Measurements from ENCODE around the gene PILRB. TPM values are rescaled to one million over a fixed set of nuclear protein-coding genes. Genes with fewer than 3 reads are reported as not detected.
"Not testable (repeated sequence)": the region's sequence is repeated elsewhere in the genome, so short reads cannot be mapped to it uniquely, and the experiment has no call there.

PILRB gene
- 10 to 100 TPM; 56.4 to 67.6 TPM for total RNA-seq
- 51.5 TPM for polyA plus RNA-seq (2013, experiment 1 of 2)
- 61.5 TPM for polyA plus RNA-seq (2013, experiment 2 of 2)
- total RNA-seq = 5.5 to 40.0 (median 17.1) reads per million in 172 experiments

DNA sequence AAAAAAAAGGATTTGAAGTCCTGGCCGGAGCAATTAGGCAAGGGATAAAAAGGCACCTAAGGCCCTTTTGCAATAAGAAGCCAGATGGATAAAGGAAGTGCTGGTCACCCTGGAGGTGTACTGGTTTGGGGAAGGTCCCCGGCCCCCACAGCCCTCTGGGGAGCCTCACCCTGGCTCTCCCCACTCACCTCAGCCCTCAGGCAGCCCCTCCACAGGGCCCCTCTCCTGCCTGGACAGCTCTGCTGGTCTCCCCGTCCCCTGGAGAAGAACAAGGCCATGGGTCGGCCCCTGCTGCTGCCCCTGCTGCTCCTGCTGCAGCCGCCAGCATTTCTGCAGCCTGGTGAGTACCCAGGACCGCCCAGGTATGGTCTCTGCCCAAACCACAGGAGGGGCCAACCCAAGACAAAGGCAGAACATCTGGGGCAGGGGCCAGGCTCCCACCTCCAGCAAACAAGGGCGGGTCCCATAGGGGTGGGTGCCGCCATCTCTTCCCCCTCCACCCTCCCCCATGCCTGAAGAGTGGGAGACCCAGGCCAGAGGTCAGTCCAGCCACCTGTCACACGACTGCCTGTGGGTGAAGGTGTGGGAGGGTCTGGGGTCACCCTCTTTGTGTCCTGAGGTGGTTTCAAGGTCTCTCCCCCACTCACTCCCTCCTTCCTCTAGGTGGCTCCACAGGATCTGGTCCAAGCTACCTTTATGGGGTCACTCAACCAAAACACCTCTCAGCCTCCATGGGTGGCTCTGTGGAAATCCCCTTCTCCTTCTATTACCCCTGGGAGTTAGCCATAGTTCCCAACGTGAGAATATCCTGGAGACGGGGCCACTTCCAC is at the start of gene PILRB:
TSS of gene PILRB (plus strand) at position 91 of the 830 bp plus-strand sequence. CDS start at position 277, 186 bp downstream.
- Histone ChIP-seq H3K4me1 (ENCODE audit: insufficient read depth, low read length) (peaks cover 13% of the 10 kb centered on the region), H3K27me3 (ENCODE audit: control insufficient read depth in 1 of 2, insufficient read depth in 2 of 2, low read length in 2 of 2) (no peaks in the 10 kb centered on the region), H3K4me3 (ENCODE audit: low read length) (no peak within 1 kb of the TSS), H3K9me3 (ENCODE audit: control insufficient read depth in 1 of 2, insufficient read depth in 1 of 2, low read length in 2 of 2) (no peaks in the 10 kb centered on the region), H3K36me3 (ENCODE audit: insufficient read depth, low read length) (peaks cover 87% of the 10 kb centered on the region), H3K27ac (ENCODE audit: low read depth in 1 of 2, low read length in 2 of 2) (no peak within 1 kb of the TSS)
- H3K9me3 Mint-ChIP-seq = no peaks in the 10 kb centered on the region
- DNase-seq (no peak), ATAC-seq (ENCODE audit: poor library complexity) (no peak)
- CTCF ChIA-PET = no interaction called here
- H3K27me3 Mint-ChIP-seq = no peaks in the 10 kb centered on the region
- peak within 1 kb of the TSS; percentile 7 for H3K27ac Mint-ChIP-seq
- intact Hi-C loops (cut with DNase I, micrococcal nuclease) = no loop called here
- TF ChIP-seq, protein P1, sequence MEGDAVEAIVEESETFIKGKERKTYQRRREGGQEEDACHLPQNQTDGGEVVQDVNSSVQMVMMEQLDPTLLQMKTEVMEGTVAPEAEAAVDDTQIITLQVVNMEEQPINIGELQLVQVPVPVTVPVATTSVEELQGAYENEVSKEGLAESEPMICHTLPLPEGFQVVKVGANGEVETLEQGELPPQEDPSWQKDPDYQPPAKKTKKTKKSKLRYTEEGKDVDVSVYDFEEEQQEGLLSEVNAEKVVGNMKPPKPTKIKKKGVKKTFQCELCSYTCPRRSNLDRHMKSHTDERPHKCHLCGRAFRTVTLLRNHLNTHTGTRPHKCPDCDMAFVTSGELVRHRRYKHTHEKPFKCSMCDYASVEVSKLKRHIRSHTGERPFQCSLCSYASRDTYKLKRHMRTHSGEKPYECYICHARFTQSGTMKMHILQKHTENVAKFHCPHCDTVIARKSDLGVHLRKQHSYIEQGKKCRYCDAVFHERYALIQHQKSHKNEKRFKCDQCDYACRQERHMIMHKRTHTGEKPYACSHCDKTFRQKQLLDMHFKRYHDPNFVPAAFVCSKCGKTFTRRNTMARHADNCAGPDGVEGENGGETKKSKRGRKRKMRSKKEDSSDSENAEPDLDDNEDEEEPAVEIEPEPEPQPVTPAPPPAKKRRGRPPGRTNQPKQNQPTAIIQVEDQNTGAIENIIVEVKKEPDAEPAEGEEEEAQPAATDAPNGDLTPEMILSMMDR (IDR thresholded peaks at IDR 0.05) = no peak
- H3K4me3 Mint-ChIP-seq = peak within 1 kb of the TSS; percentile 11
- peaks cover 80% of the 10 kb centered on the region for H3K36me3 Mint-ChIP-seq (ENCODE audit: low read depth)
- no peaks in the 10 kb centered on the region for H3K4me1 Mint-ChIP-seq (ENCODE audit: low read depth)
- POLR2A ChIA-PET = no interaction called here

DNA sequence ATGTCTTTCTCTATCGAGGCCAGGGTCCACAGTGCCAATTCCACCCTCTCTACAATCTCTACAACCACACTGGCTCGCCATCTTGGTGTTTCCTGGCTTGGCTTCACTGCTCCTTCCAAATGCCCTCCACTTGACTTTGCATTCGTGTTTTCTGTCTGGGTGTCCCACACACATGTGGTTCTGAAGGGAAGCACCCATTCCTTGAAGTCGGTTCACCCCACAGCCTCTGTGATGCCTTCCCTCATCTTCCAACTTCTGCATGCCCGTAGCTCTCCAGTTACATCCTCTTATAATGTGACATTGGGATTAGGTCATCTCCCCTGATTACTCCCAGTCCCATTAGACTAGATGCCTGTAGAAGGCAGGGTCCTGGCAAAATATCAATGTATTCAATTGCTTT is 39.6 kb upstream of the PILRB start:
- H3K27me3 Mint-ChIP-seq; H3K27me3 ChIP-seq (ENCODE audit: control insufficient read depth in 1 of 2, insufficient read depth in 2 of 2, low read length in 2 of 2); POLR2A ChIA-PET; CTCF ChIA-PET; H3K4me1 Mint-ChIP-seq (ENCODE audit: low read depth); intact Hi-C loops (cut with DNase I, micrococcal nuclease); H3K9me3 Mint-ChIP-seq; H3K27ac ChIP-seq (ENCODE audit: low read depth in 1 of 2, low read length in 2 of 2); H3K9me3 ChIP-seq (ENCODE audit: control insufficient read depth in 1 of 2, insufficient read depth in 1 of 2, low read length in 2 of 2); H3K4me3 ChIP-seq (ENCODE audit: low read length); H3K36me3 ChIP-seq (ENCODE audit: insufficient read depth, low read length); DNase-seq; ATAC-seq (ENCODE audit: poor library complexity): not testable (repeated sequence)
- H3K4me1 ChIP-seq (ENCODE audit: insufficient read depth, low read length) = peaks cover 13% of the 10 kb centered on the region
- H3K36me3 Mint-ChIP-seq (ENCODE audit: low read depth) = peaks cover 22% of the 10 kb centered on the region
- peak overlapping the region; percentile 74 for H3K4me3 Mint-ChIP-seq
- peak overlapping the region; percentile 78 for H3K27ac Mint-ChIP-seq

DNA sequence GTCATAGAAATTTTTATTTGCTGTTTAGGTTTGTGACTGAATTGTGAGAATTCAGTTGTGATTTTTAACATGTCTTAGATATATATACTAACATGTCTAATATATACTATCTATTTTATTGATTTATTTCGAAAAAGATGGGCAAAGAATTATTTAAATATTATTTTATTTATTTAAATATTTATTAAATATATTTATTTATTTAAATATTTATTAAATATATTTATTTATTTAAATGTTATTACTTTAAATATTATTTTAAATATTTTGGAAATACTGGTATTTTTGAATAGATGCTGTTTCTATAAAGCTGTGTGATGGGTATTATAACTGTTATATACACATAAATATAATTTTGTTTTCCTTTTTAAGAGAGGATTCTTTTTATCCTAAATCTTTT is 36.3 kb upstream of the PILRB start:
- H3K9me3 ChIP-seq (ENCODE audit: control insufficient read depth in 1 of 2, insufficient read depth in 1 of 2, low read length in 2 of 2); CTCF ChIA-PET; ATAC-seq (ENCODE audit: poor library complexity); H3K27ac Mint-ChIP-seq; H3K27ac ChIP-seq (ENCODE audit: low read depth in 1 of 2, low read length in 2 of 2); H3K27me3 Mint-ChIP-seq; H3K4me3 ChIP-seq (ENCODE audit: low read length); H3K36me3 ChIP-seq (ENCODE audit: insufficient read depth, low read length); H3K4me1 Mint-ChIP-seq (ENCODE audit: low read depth); DNase-seq; H3K27me3 ChIP-seq (ENCODE audit: control insufficient read depth in 1 of 2, insufficient read depth in 2 of 2, low read length in 2 of 2); intact Hi-C loops (cut with DNase I, micrococcal nuclease); H3K9me3 Mint-ChIP-seq; H3K4me3 Mint-ChIP-seq; POLR2A ChIA-PET: not testable (repeated sequence)
- H3K4me1 ChIP-seq (ENCODE audit: insufficient read depth, low read length) = peaks cover 11% of the 10 kb centered on the region
- peaks cover 44% of the 10 kb centered on the region for H3K36me3 Mint-ChIP-seq (ENCODE audit: low read depth)

DNA sequence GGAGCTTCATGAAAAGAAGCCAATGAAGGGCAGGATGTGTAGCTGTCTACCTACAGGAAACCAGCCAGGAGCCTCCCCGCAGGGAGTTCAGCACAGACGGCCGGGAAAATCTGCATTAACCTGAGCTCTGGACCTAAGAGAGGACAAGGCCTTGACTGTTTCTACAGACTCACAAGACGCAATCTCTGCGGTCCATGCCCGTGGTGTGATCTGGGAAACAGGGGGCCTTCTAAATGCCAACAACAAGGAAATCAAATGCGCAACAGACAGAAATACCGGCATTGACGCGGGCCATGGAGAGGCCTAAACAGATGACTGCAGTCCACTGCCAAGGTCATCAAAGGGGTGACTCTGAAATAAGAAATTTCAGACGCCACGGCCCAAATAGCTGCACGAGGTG is 33.7 kb upstream of the PILRB start:
- ATAC-seq (ENCODE audit: poor library complexity); DNase-seq; H3K27ac ChIP-seq (ENCODE audit: low read depth in 1 of 2, low read length in 2 of 2); H3K4me3 ChIP-seq (ENCODE audit: low read length); H3K36me3 ChIP-seq (ENCODE audit: insufficient read depth, low read length); H3K9me3 Mint-ChIP-seq; H3K4me1 ChIP-seq (ENCODE audit: insufficient read depth, low read length); intact Hi-C loops (cut with DNase I, micrococcal nuclease); H3K4me3 Mint-ChIP-seq; H3K27me3 ChIP-seq (ENCODE audit: control insufficient read depth in 1 of 2, insufficient read depth in 2 of 2, low read length in 2 of 2); CTCF ChIA-PET; H3K4me1 Mint-ChIP-seq (ENCODE audit: low read depth); POLR2A ChIA-PET; H3K27me3 Mint-ChIP-seq; H3K9me3 ChIP-seq (ENCODE audit: control insufficient read depth in 1 of 2, insufficient read depth in 1 of 2, low read length in 2 of 2); H3K27ac Mint-ChIP-seq: not testable (repeated sequence)
- H3K36me3 Mint-ChIP-seq (ENCODE audit: low read depth) = peaks cover 46% of the 10 kb centered on the region

DNA sequence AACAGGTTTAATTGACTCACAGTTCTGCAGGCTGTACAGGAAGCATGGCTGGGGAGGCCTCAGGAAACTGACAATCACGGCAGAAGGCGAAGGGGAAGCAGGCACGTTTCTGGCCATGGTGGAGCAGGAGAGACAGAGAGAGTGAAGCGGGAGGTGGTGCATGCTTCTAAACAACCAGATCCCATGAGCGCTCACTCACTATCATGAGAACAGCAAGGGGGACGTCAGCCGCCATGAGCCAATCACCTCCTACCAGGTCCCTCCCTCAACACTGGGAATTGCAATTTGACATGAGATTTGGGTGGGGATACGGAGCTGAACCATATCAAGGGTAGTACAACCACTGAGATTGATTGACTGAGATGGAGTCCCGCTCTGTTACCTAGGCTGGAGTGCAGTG is 32.2 kb upstream of the PILRB start:
- H3K27ac Mint-ChIP-seq = not testable (repeated sequence)
- H3K36me3 Mint-ChIP-seq (ENCODE audit: low read depth) = peaks cover 42% of the 10 kb centered on the region

DNA sequence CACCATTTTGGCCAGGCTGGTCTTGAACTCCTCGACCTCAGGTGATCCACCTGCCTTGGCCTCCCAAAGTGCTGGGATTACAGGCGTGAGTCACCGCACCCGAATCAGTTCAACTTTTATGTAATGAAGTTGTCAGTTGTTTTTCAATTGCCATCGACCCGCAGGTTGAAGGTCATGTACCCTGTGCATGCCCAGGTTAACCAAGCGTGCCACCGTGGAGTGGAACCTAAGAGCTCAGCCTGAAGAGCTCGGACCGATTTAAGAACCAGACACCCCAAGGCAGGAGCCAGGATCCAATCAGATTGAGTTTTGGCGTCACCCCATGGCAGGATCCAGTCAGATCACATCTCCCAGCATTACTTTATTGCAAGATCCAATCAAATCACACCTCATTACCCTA is 31.0 kb upstream of the PILRB start:
- intact Hi-C loops (cut with DNase I, micrococcal nuclease); H3K4me3 Mint-ChIP-seq; H3K4me1 Mint-ChIP-seq (ENCODE audit: low read depth); H3K27ac Mint-ChIP-seq; H3K27me3 Mint-ChIP-seq; H3K27me3 ChIP-seq (ENCODE audit: control insufficient read depth in 1 of 2, insufficient read depth in 2 of 2, low read length in 2 of 2); H3K36me3 ChIP-seq (ENCODE audit: insufficient read depth, low read length); H3K27ac ChIP-seq (ENCODE audit: low read depth in 1 of 2, low read length in 2 of 2); ATAC-seq (ENCODE audit: poor library complexity); CTCF ChIA-PET; H3K9me3 ChIP-seq (ENCODE audit: control insufficient read depth in 1 of 2, insufficient read depth in 1 of 2, low read length in 2 of 2); H3K9me3 Mint-ChIP-seq; H3K4me1 ChIP-seq (ENCODE audit: insufficient read depth, low read length); DNase-seq; POLR2A ChIA-PET; H3K4me3 ChIP-seq (ENCODE audit: low read length): not testable (repeated sequence)
- peaks cover 40% of the 10 kb centered on the region for H3K36me3 Mint-ChIP-seq (ENCODE audit: low read depth)

More for the DNA sequence above, 32.2 kb upstream of the PILRB start:
- H3K27me3 Mint-ChIP-seq; H3K27ac ChIP-seq (ENCODE audit: low read depth in 1 of 2, low read length in 2 of 2); H3K27me3 ChIP-seq (ENCODE audit: control insufficient read depth in 1 of 2, insufficient read depth in 2 of 2, low read length in 2 of 2); H3K4me3 Mint-ChIP-seq; H3K4me1 Mint-ChIP-seq (ENCODE audit: low read depth); POLR2A ChIA-PET; H3K4me3 ChIP-seq (ENCODE audit: low read length); H3K36me3 ChIP-seq (ENCODE audit: insufficient read depth, low read length); H3K9me3 ChIP-seq (ENCODE audit: control insufficient read depth in 1 of 2, insufficient read depth in 1 of 2, low read length in 2 of 2); ATAC-seq (ENCODE audit: poor library complexity); H3K9me3 Mint-ChIP-seq; intact Hi-C loops (cut with DNase I, micrococcal nuclease); DNase-seq; CTCF ChIA-PET; H3K4me1 ChIP-seq (ENCODE audit: insufficient read depth, low read length): not testable (repeated sequence)

All from CD4-positive, alpha-beta T cell (primary cell).